Measurements from ENCODE around the gene FCHSD2.

Gene FCHSD2

GRCh38 chr11:72969894-72970335, 172.2 kb downstream of the FCHSD2 start:
- Mint-ChIP-seq H3K4me1 (peaks cover 5% of the 10 kb centered on the region), H3K9me3 (peaks cover 20% of the 10 kb centered on the region), H3K36me3 (ENCODE audit: low read depth) (peaks cover 43% of the 10 kb centered on the region), H3K27me3 (ENCODE audit: low read depth, poor library complexity) (no peaks in the 10 kb centered on the region), H3K27ac (no peak overlapping the region), H3K4me3 (no peak overlapping the region)
- no peak for DNase-seq
- TF ChIP-seq, protein P1, sequence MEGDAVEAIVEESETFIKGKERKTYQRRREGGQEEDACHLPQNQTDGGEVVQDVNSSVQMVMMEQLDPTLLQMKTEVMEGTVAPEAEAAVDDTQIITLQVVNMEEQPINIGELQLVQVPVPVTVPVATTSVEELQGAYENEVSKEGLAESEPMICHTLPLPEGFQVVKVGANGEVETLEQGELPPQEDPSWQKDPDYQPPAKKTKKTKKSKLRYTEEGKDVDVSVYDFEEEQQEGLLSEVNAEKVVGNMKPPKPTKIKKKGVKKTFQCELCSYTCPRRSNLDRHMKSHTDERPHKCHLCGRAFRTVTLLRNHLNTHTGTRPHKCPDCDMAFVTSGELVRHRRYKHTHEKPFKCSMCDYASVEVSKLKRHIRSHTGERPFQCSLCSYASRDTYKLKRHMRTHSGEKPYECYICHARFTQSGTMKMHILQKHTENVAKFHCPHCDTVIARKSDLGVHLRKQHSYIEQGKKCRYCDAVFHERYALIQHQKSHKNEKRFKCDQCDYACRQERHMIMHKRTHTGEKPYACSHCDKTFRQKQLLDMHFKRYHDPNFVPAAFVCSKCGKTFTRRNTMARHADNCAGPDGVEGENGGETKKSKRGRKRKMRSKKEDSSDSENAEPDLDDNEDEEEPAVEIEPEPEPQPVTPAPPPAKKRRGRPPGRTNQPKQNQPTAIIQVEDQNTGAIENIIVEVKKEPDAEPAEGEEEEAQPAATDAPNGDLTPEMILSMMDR (IDR thresholded peaks at IDR 0.05), result no peak

DNA sequence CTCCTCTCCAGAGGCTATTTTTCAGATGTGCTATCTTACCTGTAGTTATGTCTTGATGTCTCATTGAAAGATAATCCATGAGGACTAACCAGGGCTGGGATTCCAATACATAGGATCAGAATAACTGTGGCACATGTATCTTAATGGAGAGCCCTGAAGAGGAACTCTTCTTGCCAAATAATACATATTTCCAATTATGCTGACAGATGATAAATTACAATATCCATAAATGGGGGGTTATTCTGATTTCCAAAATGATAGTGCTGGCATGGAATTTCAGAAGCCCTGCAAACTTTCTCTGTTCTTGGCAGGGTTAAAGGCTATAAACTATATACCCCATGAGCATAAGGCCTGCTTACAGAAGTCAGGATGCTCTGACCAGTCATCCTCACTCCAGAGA, 173.7 kb downstream of the FCHSD2 start:
- no peak for DNase-seq
- peaks cover 4% of the 10 kb centered on the region for H3K9me3 Mint-ChIP-seq
- no peaks in the 10 kb centered on the region for H3K27me3 Mint-ChIP-seq (ENCODE audit: low read depth, poor library complexity)
- TF ChIP-seq, protein P1 (IDR thresholded peaks at IDR 0.05), result no peak
- H3K4me3 Mint-ChIP-seq, result no peak overlapping the region
- peaks cover 32% of the 10 kb centered on the region for H3K36me3 Mint-ChIP-seq (ENCODE audit: low read depth)
- H3K4me1 Mint-ChIP-seq, result peaks cover 5% of the 10 kb centered on the region
- H3K27ac Mint-ChIP-seq, result no peak overlapping the region

DNA sequence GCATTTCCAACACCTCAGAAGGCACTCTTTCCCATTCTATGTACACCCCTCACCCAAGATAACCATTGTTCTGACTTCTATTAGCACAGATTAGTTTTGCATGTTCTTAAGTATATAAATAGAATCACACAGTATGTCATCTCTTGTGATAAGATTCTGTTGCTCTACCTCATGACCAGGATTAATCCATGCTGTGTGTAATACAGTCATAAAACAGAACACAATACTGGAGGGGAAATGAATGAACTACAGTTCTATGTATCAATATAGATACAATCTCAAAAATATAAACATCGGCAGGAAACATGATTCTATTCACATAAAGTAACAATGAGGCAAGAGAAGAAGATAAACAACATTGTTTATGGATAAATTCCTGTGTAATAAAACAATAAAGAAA, 176.4 kb downstream of the FCHSD2 start:
- peaks cover 2% of the 10 kb centered on the region for H3K4me1 Mint-ChIP-seq
- H3K4me3 Mint-ChIP-seq, result no peak overlapping the region
- no peaks in the 10 kb centered on the region for H3K9me3 Mint-ChIP-seq
- no peak for DNase-seq
- no peaks in the 10 kb centered on the region for H3K27me3 Mint-ChIP-seq (ENCODE audit: low read depth, poor library complexity)
- H3K27ac Mint-ChIP-seq, result no peak overlapping the region
- TF ChIP-seq, protein P1 (IDR thresholded peaks at IDR 0.05), result no peak
- peaks cover 23% of the 10 kb centered on the region for H3K36me3 Mint-ChIP-seq (ENCODE audit: low read depth)

DNA sequence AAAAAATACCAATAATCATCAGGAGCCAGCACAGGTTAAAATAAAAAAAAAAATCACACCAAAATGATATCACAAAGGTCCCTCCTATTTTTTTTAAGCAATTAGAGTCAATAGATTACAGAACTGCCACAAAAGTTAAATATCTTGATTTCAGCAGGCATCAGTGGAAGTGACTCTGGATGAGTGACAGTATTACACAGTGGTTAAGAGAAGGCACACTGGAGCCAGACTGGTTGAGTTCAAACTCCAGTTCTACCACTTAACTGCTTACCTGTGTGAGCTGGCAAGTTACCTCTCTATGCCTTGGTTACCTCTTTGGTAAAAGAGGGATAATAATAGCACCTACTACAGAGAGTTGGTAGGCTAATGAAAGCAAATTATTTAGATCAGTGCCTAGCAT, 179.4 kb downstream of the FCHSD2 start:
- Mint-ChIP-seq H3K27me3 (ENCODE audit: low read depth, poor library complexity) (no peaks in the 10 kb centered on the region), H3K27ac (no peak overlapping the region), H3K9me3 (no peaks in the 10 kb centered on the region), H3K4me1 (no peaks in the 10 kb centered on the region), H3K4me3 (no peak overlapping the region), H3K36me3 (ENCODE audit: low read depth) (peaks cover 32% of the 10 kb centered on the region)
- TF ChIP-seq, protein P1 (IDR thresholded peaks at IDR 0.05), result no peak
- DNase-seq, result no peak

- no peaks in the 10 kb centered on the region for H3K4me1 Mint-ChIP-seq
- TF ChIP-seq, protein P1 (IDR thresholded peaks at IDR 0.05), result no peak
- no peaks in the 10 kb centered on the region for H3K27me3 Mint-ChIP-seq (ENCODE audit: low read depth, poor library complexity)
- H3K27ac Mint-ChIP-seq, result no peak overlapping the region
- DNase-seq, result no peak
- no peak overlapping the region for H3K4me3 Mint-ChIP-seq
- peaks cover 32% of the 10 kb centered on the region for H3K36me3 Mint-ChIP-seq (ENCODE audit: low read depth)
- no peaks in the 10 kb centered on the region for H3K9me3 Mint-ChIP-seq
Measured at GRCh38 chr11:72962084-72962483, 180.0 kb downstream of the FCHSD2 start.

DNA sequence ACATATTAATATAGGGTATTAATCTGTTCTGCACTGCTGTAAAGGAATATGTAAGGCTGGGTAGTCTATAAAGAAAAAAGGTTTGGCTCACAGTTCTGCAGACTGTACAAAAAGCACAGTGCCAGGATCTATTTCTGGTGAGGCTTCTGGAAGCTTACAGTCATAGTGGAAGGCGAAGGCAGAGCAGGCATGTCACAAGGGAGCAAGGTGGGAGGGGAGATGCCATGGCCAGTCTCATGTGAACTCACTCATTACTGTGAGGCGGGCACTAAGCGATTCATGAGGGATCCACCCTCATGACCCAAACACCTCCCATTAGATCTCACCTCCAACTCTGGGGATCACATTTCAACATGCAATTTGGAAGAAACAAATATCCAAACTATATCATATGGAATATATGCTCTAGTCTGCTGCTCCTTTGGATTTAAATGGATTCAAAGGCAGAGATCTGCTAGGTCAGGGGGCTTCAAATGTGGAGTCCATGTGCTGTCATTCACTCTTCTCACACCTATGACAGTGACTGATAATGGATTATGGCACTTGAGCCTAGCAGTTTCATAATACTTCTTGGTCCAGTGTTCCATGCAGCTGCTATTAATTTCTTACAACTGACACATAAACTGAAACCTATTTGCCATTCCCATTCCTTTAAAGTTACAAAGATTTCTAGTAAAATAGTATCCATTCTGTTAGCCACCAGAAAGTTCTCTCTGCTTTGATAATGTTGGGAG, 182.0 kb downstream of the FCHSD2 start:
- H3K36me3 Mint-ChIP-seq (ENCODE audit: low read depth), result peaks cover 20% of the 10 kb centered on the region
- no peaks in the 10 kb centered on the region for H3K4me1 Mint-ChIP-seq
- no peaks in the 10 kb centered on the region for H3K9me3 Mint-ChIP-seq
- no peak for DNase-seq
- TF ChIP-seq, protein P1 (IDR thresholded peaks at IDR 0.05), result no peak
- H3K27me3 Mint-ChIP-seq (ENCODE audit: low read depth, poor library complexity), result no peaks in the 10 kb centered on the region
- no peak overlapping the region for H3K4me3 Mint-ChIP-seq
- no peak overlapping the region for H3K27ac Mint-ChIP-seq

Data from nephron progenitor cell (in vitro differentiated cells).